GM21723 (cell line): ENCODE measurements around the gene UTP11.

Experiments used
- ATAC-seq: cut with Tn5 transposase; IDR thresholded peaks from one replicate; pipeline ENCODE4 v1.9.1; 2021; ENCODE audit warnings: mild to moderate bottlenecking, moderate library complexity; ENCODE audit not compliant: unreplicated experiment

The UTP11 gene

DNA sequence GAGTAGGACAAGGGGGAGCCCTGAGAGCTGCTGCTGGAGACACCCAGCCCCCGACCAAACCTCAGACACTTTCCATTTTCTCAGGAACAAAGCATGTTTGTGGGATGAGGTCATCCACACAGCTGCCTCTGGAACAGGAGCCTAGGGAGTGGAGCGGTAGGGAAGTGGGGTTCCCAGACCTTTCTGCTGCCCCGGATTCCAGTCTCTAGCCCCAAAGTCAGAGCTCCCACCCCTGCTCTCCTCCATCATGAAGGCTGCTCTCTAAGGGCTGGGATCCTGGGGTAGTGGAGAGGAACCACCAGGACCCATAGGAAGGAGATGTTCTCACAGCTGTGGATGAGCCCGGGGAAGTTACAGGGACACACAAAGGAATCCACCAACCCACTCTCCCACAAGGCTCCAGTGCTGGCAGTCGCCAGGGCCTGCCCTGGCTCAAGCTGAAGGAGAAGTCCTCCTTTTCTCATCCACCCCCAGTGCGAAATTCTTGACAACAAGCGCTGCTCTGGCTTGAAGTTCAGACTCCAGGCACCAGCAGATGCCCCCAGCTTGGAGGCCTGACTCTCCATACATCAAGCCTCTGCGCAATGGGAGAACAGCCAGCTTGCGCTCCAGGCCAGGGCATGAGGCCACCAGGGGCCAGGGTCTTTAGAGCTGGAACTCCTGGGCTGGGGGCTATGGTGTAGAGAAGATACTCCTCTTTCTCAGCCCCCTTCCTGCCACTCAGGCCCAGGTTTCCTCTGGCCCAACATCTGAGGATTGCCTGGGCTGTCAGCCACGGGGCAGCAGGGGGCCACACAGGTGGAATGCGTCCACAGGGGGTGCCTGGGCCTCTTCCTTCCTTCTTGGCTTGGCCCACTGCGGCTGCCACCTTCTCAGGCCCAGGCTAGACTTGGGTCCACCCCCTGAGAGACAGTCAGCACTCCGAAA, 11.7 kb upstream of the UTP11 start:
- ATAC-seq = no peak

- ATAC-seq = no peak
These were observed 9.0 kb upstream of the UTP11 start for GRCh38 chr1:38003261-38004250.

DNA sequence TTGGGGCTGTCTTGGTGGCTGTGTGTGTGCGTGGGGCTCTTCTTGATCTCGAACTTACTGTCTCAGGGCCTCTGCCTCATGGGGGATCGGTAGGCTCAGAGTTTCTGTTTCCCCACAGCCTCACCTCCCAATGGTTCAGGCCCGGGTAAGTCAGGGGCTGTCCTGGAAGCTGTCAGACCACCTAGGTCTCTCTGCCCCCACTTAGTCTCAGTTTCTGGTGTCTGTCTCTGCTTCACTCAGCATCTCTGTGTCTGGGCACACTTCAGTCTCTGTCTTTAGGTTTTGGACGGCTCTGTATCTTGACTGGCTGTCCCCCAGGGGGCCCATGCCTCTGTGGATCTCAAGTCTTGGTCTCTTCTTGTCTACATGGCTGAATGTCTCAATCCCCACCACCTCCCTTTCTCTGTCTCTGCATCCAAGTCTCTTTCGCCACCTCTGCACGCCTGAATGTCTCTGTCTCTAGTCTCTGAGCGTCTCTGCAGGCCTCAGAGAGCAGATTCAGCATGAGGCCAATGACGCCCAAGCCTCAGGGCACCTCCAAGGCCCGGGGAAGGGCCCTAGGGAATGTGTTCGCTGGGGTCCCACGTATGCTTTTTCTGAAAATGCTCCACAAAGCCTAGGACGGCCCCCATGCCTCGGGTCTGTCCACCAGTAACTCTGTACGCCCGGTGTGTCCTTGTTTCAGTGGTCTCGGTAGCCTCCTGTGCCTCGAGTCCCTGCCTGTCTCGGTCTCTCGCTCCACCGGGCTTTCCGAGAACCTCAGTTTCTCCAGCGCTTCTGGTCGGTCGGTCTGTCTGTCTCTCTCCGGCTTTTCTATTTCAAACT, 8.0 kb upstream of the UTP11 start:
- no peak for ATAC-seq

DNA sequence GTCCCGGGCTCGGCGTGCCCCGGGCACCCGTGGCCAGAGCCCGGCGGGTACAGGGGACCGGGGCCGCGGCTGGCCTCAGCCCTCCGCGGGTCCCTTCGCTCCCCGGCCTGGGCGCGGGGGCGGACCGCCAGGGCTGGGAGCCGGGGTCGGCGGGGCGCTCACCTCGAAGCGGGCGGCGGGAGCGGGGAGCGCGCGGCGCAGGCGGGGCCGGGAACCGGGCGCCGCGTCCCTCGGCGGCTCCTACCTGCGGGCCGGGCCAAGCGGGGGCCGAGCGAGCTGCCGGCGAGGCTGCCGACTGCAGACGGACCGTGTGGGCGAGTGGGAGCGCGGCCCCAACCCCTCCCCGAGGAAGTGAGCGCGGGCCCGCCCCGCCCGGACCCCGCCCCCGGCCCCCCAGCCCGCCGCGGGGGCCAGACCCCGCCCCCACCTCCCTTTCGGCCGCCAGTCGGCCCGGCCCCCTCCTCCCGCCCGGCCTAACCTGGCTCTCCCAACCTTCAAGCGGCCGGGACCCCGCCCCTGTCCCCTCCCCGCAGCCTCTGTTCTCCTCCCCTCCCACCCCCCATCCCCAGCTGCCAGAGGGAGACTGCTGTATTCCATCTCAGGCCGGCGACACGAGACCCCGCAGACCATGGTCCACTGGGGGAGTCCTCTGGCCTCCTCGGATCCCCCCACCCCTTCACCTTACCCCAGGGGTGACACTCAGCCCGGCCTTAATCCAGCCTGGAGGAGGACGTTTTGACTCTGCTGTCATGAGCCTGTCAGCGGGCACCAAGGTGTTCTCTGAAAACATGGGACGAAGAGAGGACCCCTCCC, 7.1 kb upstream of the UTP11 start, which contains the start of gene FHL3:
Gene FHL3 (minus strand): TSS at position 320 of the 813 bp plus-strand sequence. CDS start 6,102 bp downstream, outside the sequence.
- no peak for ATAC-seq

- ATAC-seq = no peak
These were observed 6.3 kb upstream of the UTP11 start for GRCh38 chr1:38006008-38006828.

GRCh38 chr1:38009088-38009840, 3.3 kb upstream of the UTP11 start:
- no peak for ATAC-seq

GRCh38 chr1:38009841-38010180, 2.7 kb upstream of the UTP11 start:
- no peak for ATAC-seq

GRCh38 chr1:38013227-38013622, 691 bp downstream of the UTP11 start:
- no peak for ATAC-seq

DNA sequence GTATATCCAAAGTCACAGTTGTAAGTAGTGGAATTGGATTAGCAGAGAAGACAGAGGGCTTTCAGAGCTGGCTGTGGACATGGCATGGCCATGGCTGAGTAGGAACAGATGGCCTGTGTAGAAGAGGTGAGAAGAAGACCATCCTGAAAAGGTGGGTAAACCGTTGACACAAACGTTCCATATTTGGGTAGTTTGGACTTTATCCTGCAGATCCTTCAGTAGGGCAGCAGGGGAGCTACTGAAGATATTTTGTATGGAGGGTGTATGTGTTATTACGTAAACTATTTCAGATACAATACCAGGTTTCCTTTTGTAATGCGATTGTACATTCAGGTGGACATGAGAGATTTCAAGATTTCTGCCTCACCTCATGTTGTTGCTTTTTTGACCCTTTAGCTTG, 1.6 kb downstream of the UTP11 start:
- ATAC-seq = no peak

- no peak for ATAC-seq
These were observed 2.3 kb downstream of the UTP11 start for GRCh38 chr1:38014724-38015424.

GRCh38 chr1:38015978-38016725, 3.6 kb downstream of the UTP11 start:
- no peak for ATAC-seq

GRCh38 chr1:38018864-38019343, 6.4 kb downstream of the UTP11 start:
- ATAC-seq = no peak

GRCh38 chr1:38020396-38020795, 7.9 kb downstream of the UTP11 start:
- no peak for ATAC-seq

DNA sequence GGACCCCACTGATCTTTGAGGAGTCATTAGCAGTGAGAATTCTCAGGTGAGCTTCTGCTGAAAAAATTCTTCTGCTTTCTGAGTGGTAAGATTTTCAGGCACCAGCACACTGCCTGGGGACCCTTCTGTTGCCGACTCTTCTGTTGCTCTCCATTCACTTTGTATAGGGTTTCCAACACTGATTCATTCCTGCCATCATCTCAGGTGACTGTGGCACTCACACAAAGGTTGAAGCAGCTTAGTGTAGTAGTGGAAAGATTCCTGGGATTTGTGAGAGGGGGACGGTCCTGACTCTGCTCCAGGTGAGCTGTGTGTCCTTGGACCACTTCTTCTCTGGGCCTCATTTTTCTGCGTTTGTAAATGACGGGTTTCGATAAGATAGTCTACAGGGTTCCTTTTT, 9.4 kb downstream of the UTP11 start:
- no peak for ATAC-seq

- ATAC-seq = no peak
These were observed 10.3 kb downstream of the UTP11 start for GRCh38 chr1:38022810-38023209.

DNA sequence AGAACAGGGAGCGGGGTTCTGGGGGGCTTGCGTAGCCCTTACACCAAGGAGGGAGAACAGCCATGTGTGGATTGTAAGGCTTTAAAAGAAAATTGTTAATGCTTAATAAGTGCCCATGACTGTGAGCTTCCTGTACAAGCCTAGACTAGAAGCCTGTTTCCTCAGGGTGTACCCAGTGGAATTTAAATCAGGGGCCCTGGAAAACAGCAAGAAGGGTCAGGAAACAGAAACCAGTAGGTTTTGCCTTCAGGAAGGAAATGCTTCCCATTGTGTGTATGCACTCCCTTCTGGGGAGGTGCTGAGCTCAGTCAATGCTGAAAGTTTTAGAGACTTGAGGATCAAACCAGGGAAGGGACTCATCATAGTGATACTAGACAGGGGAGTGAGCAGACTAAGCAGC, 12.7 kb downstream of the UTP11 start:
- no peak for ATAC-seq

GRCh38 chr1:38025664-38026063, 13.1 kb downstream of the UTP11 start:
- ATAC-seq = no peak
